Left renal pelvis (tissue), 4 donors: ENCODE measurements around the gene EXOC1L. TPM values are rescaled to one million over a fixed set of nuclear protein-coding genes. Genes with fewer than 3 reads are reported as not detected.
"Not testable (repeated sequence)": the region's sequence is repeated elsewhere in the genome, so short reads cannot be mapped to it uniquely, and the experiment has no call there.

ENCODE experiments used
- DNase-seq, 4 donors: peaks; one replicate each; pipeline ENCODE4 v3.0.0-alpha.2; 2013; ENCODE audit warnings: low read depth in 4 of 4, low spot score in 3 of 4
- polyA plus RNA-seq, 4 donors: library from polyadenylated mRNA; unstranded; fragments of 120-200 nt; gene quantifications; one replicate each; pipeline ENCODE4 v1.2.1, GENCODE V29; 2013; ENCODE audit not compliant: insufficient read length in 4 of 4

The EXOC1L gene
- polyA plus RNA-seq, 4 donors: 0.15 TPM; not detected in 3

DNA sequence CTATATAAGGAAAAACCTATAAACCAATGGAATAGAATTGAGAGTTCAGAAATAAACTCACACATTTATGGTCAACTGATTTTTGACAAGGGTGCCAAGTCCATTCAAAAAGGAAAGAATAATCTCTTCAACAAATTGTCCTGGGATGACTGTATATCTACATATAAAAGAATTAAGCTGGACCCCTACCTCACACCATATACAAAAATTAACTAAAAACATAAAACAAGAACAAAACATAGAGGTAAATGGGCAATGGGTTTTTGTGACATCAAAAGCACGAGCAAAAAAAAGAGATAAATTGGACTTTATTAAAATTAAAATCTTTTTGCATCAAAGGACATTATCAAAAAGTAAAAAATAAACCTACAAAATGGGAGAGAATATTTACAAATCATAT is 18.3 kb downstream of the EXOC1L start:
- DNase-seq: no peak

DNA sequence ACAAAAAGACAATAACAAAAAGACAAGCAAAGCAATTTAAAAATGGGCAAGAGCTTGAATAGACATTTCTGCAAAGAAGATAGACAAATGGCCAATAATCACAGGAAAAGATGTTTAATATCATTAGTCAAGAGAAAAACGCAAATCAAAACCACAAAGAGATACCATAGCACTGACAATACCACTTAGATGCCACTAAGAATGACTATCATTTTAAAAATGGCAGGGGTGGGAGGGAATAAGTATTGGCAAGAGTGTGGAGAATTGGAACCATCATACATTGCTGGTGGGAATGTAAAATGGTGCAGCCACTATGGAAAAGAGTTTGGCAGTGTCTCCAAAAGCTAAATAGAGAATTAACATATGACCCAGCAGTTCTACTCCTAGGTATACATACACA is 18.8 kb downstream of the EXOC1L start:
- no peak for DNase-seq

GRCh38 chr4:55838952-55839351 is 19.4 kb downstream of the EXOC1L start:
- no peak for DNase-seq

GRCh38 chr4:55840956-55841355 is 21.4 kb downstream of the EXOC1L start:
- DNase-seq: no peak

- DNase-seq: not testable (repeated sequence)
Measured at GRCh38 chr4:55841373-55842239, 22.0 kb downstream of the EXOC1L start.

- not testable (repeated sequence) for DNase-seq
Measured at GRCh38 chr4:55842312-55842711, 22.7 kb downstream of the EXOC1L start.

GRCh38 chr4:55849724-55850123 is 30.1 kb downstream of the EXOC1L start:
- DNase-seq: no peak

DNA sequence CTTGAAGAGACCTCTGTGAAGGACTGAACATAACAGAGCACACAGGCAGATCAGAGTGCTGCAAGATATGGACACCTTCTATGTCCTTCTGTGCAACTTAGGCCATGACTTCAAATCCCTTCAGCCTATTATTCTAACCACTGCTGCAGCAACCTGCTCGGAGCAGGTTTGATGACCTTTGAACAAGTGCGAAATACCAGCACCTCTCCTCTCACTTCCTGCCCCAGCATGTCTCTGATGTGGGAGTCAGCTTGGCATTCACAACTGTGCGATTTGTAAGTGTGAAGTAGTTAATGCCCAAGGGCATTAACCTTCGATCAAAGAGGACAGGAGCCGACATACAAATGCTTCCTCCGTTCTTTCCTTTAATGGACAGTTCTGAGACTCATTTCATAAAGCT is 32.3 kb downstream of the EXOC1L start:
- DNase-seq: no peak

GRCh38 chr4:55853484-55854046 is 34.0 kb downstream of the EXOC1L start, which contains the start of gene EXOC1:
Gene EXOC1, plus strand, starts transcription at chr4:55853648. Its CDS starts 4,676 bp downstream, at chr4:55858324.
- peak; percentile 84 to 92 (median 87) for DNase-seq

DNA sequence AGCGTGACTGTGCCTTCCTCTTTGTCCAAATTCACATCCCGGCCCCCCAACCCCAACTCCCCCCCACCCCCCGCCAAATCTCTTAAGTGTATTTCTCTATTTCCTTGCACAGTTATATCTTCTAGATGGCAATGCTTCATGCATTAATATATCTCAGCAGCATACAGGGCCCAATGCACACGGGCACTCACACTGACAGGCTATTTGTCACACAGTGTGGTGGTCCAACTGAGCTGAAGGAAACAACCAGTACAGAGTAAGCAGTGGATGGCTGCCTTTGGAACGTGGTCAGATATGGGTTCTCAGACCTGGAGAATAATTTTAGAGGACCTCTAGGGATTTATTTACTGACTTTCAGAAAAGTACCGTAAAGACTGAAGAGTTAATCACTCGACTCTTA is 34.5 kb downstream of the EXOC1L start:
- DNase-seq: no peak

DNA sequence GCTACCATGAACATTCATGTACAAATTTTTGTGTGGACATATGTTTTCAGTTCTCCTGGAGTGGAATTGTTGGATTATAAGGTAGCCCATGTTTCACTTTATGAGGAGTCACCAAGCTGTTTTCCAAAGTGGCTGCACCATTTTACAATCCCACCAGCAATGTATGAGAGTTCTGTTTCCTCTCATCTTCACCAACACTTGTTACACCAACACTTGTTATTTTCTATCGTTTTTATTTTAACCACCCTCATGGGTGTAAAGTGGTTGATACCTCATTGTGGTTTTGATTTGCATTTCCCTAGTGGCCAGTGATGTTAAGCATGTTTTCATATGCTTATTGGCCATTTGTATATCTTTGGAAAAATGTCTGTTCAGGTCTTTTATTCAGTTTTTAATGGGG is 38.0 kb downstream of the EXOC1L start:
- DNase-seq: no peak

GRCh38 chr4:55859711-55860110 is 40.1 kb downstream of the EXOC1L start:
- DNase-seq: no peak

- no peak for DNase-seq
Measured at GRCh38 chr4:55864577-55865223, 45.1 kb downstream of the EXOC1L start.

DNA sequence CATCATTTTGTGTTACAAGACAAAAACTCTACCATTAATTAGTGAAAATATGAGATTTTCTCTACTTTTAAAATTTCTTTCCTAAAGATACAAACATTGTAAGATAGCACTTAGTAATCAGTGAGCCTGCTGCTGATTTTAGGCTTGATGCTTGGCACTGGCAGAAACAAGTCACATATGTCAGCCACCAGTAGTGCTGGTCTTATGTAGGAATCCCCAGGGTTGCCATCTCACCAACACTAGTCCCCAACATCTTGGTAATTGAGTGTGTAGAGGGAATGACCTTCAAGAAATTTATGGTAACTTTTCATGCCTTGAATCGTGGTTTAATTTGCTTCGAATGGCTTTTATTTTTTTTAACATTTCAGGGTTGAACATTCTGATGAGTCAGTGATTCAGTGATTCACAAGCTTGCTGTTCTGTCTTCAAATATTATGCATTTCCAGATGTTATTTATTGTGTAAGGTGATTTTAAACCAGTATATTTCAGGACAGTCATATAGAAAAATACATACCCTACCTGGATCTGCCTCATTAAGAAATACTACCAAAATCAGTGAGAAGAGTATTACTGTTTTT is 45.7 kb downstream of the EXOC1L start:
- DNase-seq: no peak

- no peak for DNase-seq
Measured at GRCh38 chr4:55866290-55866907, 46.8 kb downstream of the EXOC1L start.

DNA sequence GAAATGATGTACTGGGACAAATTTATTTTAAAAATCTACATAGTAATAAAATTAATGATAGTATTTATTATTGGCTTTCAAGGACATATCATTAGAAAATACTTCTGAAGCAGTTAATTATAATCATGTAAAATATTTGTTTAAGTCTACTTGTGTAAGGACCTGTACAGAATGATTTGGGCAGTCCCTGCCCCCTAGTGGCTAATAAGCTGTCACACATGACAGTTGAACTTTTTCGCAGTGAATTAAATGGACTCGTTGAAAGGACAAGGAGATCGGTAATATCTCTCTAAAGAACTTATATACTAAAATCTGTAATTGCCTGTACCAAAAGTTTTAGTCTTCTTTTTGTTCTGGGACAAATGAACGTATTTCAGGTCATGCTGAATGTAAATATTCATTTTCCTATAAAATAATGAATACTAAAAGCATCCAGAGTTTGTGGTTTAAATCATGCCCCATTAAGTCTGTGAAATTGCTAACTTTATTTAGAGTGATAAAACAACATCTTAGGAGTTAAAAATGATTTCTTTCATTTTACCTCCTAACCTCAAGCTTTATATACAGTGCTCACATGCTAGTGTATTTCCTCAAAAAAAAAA is 47.5 kb downstream of the EXOC1L start:
- DNase-seq: peak in 1 of 4 donors; percentile 29

DNA sequence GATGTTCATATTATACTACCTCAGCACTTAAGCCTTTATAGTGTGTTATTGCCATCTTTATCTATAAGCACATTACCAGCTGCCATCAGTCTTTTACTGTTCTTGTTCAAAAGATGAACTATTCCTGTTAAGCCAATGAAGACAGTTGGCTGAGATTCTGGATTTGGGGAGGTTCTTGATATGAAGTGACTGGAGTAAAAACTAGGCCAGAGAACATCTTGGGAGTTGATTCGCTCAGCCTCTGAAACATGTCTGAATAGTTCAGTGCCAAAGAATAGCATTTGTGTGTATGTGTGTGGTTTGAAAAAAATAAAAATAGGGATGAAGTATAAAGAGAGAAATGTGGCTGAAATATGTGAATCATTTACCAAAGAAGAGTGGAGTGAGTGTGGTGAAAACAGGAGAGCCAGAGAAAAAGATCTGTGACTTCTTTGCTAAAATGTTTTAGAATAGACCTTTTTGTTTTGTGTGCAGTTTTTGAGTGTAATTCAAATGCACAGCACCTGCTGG is 49.0 kb downstream of the EXOC1L start:
- DNase-seq: no peak

- no peak for DNase-seq
Measured at GRCh38 chr4:55871299-55871800, 51.8 kb downstream of the EXOC1L start.

- DNase-seq: no peak
Measured at GRCh38 chr4:55874831-55875230, 55.2 kb downstream of the EXOC1L start.

- DNase-seq: no peak
Measured at GRCh38 chr4:55876387-55876786, 56.8 kb downstream of the EXOC1L start.
